ENCODE measurements around the gene SIX3. TPM values are rescaled to one million over a fixed set of nuclear protein-coding genes. Genes with fewer than 3 reads are reported as not detected.

Gene SIX3
- total RNA-seq, 2 donors from 2014 or later, result 0.52 TPM; not detected in 1

GRCh38 chr2:44929159-44929734 is 12.3 kb upstream of the SIX3 start:
- Histone ChIP-seq H3K27ac (no peak overlapping the region), H3K36me3 (replicated peaks in 1 of 2; ENCODE audit: insufficient read depth in 1 of 2, low read depth in 2 of 2) (no peaks in the 10 kb centered on the region), H3K4me1 (peaks cover 28% of the 10 kb centered on the region), H3K4me3 (peak overlapping the region in 1 of 2 donors; percentile 12), H3K9me3 (no peaks in the 10 kb centered on the region), H3K27me3 (peaks cover 0 to 36% of the 10 kb centered on the region in 2 donors)
- no peak for ATAC-seq
- intact Hi-C loops (cut with DNase I), result no loop called here
- 6 to 11% methylated on average over 21 to 51 of the region's 66 CpGs for WGBS, 2 donors
- TF ChIP-seq POLR2A (IDR thresholded peaks at IDR 0.05) (no peak), CTCF (IDR thresholded peaks at IDR 0.05) (no peak)
- no peak for DNase-seq

GRCh38 chr2:44929735-44930273 is 11.7 kb upstream of the SIX3 start:
- H3K27me3 ChIP-seq, result peaks cover 0 to 36% of the 10 kb centered on the region in 2 donors
- no peaks in the 10 kb centered on the region for H3K9me3 ChIP-seq

GRCh38 chr2:44930274-44931197 is 11.0 kb upstream of the SIX3 start:
- DNase-seq, result no peak
- Histone ChIP-seq H3K4me3 (no peak overlapping the region), H3K27me3 (peaks cover 0 to 42% of the 10 kb centered on the region in 2 donors), H3K36me3 (replicated peaks in 1 of 2; ENCODE audit: insufficient read depth in 1 of 2, low read depth in 2 of 2) (no peaks in the 10 kb centered on the region), H3K9me3 (no peaks in the 10 kb centered on the region), H3K27ac (no peak overlapping the region), H3K4me1 (peaks cover 41% of the 10 kb centered on the region)
- no peak for TF ChIP-seq CTCF (IDR thresholded peaks at IDR 0.05)
- TF ChIP-seq POLR2A (IDR thresholded peaks at IDR 0.05), result no peak
- 16 to 26% methylated on average over 28 of the region's 28 CpGs for WGBS, 2 donors
- no peak for ATAC-seq
- intact Hi-C loops (cut with DNase I), result no loop called here

More at GRCh38 chr2:44929735-44930273, 11.7 kb upstream of the SIX3 start:
- intact Hi-C loops (cut with DNase I), result no loop called here
- ATAC-seq, result no peak
- Histone ChIP-seq H3K4me1 (peaks cover 34% of the 10 kb centered on the region), H3K36me3 (replicated peaks in 1 of 2; ENCODE audit: insufficient read depth in 1 of 2, low read depth in 2 of 2) (no peaks in the 10 kb centered on the region), H3K27ac (no peak overlapping the region), H3K4me3 (no peak overlapping the region)
- no peak for DNase-seq
- TF ChIP-seq CTCF (IDR thresholded peaks at IDR 0.05) (no peak), POLR2A (IDR thresholded peaks at IDR 0.05) (no peak)
- 17 to 22% methylated on average over 25 to 32 of the region's 32 CpGs for WGBS, 2 donors

GRCh38 chr2:44931198-44931780 is 10.2 kb upstream of the SIX3 start:
- Histone ChIP-seq H3K9me3 (no peaks in the 10 kb centered on the region), H3K36me3 (replicated peaks in 1 of 2; ENCODE audit: insufficient read depth in 1 of 2, low read depth in 2 of 2) (no peaks in the 10 kb centered on the region), H3K27ac (no peak overlapping the region), H3K4me1 (peaks cover 42% of the 10 kb centered on the region), H3K27me3 (peaks cover 0 to 42% of the 10 kb centered on the region in 2 donors), H3K4me3 (no peak overlapping the region)
- intact Hi-C loops (cut with DNase I), result no loop called here
- no peak for ATAC-seq
- TF ChIP-seq CTCF (IDR thresholded peaks at IDR 0.05) (no peak), POLR2A (IDR thresholded peaks at IDR 0.05) (no peak)
- no peak for DNase-seq
- 61 to 78% methylated on average over 10 of the region's 10 CpGs for WGBS, 2 donors

Measured in body of pancreas (tissue), 4 donors.